Anterior cingulate cortex (tissue), 58 donors: ENCODE results near the gene RNF112.
"Not testable (repeated sequence)": the region's sequence is repeated elsewhere in the genome, so short reads cannot be mapped to it uniquely, and the experiment has no call there.

Experiments
- DNase-seq, 58 donors: peaks; one replicate each; lab custom pipeline; 2025; lab: John Stamatoyannopoulos, UW

The RNF112 gene

GRCh38 chr17:19442731-19443130, 31.7 kb downstream of the RNF112 start:
- DNase-seq: no peak

GRCh38 chr17:19443148-19443547, 32.1 kb downstream of the RNF112 start:
- no peak for DNase-seq

- DNase-seq: no peak
Measured at GRCh38 chr17:19445105-19445504, 34.1 kb downstream of the RNF112 start.

- DNase-seq: not testable (repeated sequence)
Measured at GRCh38 chr17:19446577-19446976, 35.5 kb downstream of the RNF112 start.

- DNase-seq: peak in 51 of 58 donors; percentile 10 to 87 (median 65)
Measured at GRCh38 chr17:19447085-19447583, 36.1 kb downstream of the RNF112 start.

- peak in 36 of 58 donors; percentile 17 to 87 (median 38) for DNase-seq
Measured at GRCh38 chr17:19448341-19449268, 37.6 kb downstream of the RNF112 start.

GRCh38 chr17:19449656-19450055, 38.6 kb downstream of the RNF112 start:
- no peak for DNase-seq

- DNase-seq: no peak
Measured at GRCh38 chr17:19453296-19453695, 42.3 kb downstream of the RNF112 start.

- no peak for DNase-seq
Measured at GRCh38 chr17:19454074-19454473, 43.0 kb downstream of the RNF112 start.

GRCh38 chr17:19456016-19456927, 45.2 kb downstream of the RNF112 start:
- DNase-seq: no peak

- DNase-seq: no peak
Measured at GRCh38 chr17:19457046-19457445, 46.0 kb downstream of the RNF112 start.

GRCh38 chr17:19457830-19458271, 46.8 kb downstream of the RNF112 start:
- no peak for DNase-seq

GRCh38 chr17:19458481-19458880, 47.4 kb downstream of the RNF112 start:
- not testable (repeated sequence) for DNase-seq

GRCh38 chr17:19459018-19459655, 48.1 kb downstream of the RNF112 start:
- not testable (repeated sequence) for DNase-seq

GRCh38 chr17:19460700-19461099, 49.7 kb downstream of the RNF112 start:
- peak in 26 of 58 donors; percentile 9 to 70 (median 40) for DNase-seq

- DNase-seq: peak in 15 of 58 donors; percentile 12 to 64 (median 34)
Measured at GRCh38 chr17:19461116-19461515, 50.1 kb downstream of the RNF112 start.

- DNase-seq: no peak
Measured at GRCh38 chr17:19461681-19462080, 50.6 kb downstream of the RNF112 start.

- not testable (repeated sequence) for DNase-seq
Measured at GRCh38 chr17:19462456-19463035, 51.5 kb downstream of the RNF112 start.
